ENCODE measurements around the gene BACE1. TPM values are rescaled to one million over a fixed set of nuclear protein-coding genes. Genes with fewer than 3 reads are reported as not detected.

BACE1 gene
- total and polyA plus RNA-seq, 2 of the 13 experiments (the other 11 are each of a cell fraction or from before 2014, with no cell fraction given) = 7.5 to 17.9 TPM

DNA sequence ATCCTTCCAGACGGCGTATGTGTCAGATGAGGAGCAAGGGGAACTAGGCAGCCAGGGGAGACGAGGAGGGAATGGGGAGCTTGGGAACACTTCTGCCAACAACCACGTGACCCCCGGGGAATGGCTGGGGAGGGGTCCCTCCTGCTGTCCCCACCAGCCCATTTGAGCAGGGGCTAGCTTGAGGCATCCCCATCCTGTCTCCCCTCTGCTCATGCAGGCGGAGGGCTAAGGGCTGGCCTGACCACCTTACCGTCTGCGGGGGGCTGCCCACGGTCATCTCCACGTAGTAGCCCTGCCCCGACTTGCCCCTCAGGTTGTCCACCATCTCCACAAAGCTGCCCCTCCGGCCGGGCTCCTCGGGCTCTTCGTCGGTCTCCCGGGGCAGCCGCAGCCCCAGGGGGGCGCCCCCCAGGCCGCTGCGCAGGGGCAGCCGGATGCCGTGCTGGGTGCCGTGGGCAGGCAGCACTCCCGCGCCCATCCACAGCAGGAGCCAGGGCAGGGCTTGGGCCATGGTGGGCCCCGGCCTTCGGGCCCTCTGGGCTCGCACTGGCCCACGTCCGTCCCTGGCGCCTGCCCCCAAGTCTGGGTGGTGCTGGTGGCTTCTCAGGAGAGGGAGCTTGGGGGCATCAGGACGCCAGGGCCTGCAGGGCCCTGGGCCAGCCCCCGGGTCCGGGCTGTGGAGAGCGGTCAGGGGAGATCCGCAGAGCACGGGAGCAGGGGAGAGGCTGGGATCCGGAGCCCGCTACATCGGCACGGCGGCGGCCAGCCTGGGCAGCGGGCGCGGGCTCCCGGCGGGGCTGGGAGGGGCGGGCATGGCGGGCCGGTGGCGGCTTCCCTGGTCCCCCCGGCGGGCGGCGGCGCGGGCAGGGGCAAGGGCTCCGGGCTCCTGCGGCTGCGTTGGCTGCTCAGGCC lies 515 bp downstream of the BACE1 start (continued):
- TF ChIP-seq ZNF318 (CRISPR knock-in tag; IDR thresholded peaks at IDR 0.05) (no peak), NCOR1 (IDR thresholded peaks at IDR 0.05; ENCODE audit: borderline replicate concordance, low read length) (no peak), KLF12 (CRISPR knock-in tag; IDR thresholded peaks at IDR 0.05; ENCODE audit: borderline replicate concordance) (no peak), ZNF350 (CRISPR knock-in tag; IDR thresholded peaks at IDR 0.05; ENCODE audit: borderline replicate concordance, low read depth) (no peak), NFAT5 (CRISPR knock-in tag; IDR thresholded peaks at IDR 0.05) (no peak), PTBP1 (IDR thresholded peaks at IDR 0.05; ENCODE audit: low read depth, low read length, poor library complexity, severe bottlenecking) (no peak), ZNF251 (CRISPR knock-in tag; IDR thresholded peaks at IDR 0.05) (no peak), POGZ (CRISPR knock-in tag; IDR thresholded peaks at IDR 0.05) (no peak), ZNF563 (CRISPR knock-in tag; IDR thresholded peaks at IDR 0.05) (peak; percentile 43; the same call in 1 of the 2 replicates), ZNF782 (CRISPR knock-in tag; IDR thresholded peaks at IDR 0.05; ENCODE audit: borderline replicate concordance) (no peak), ZNF777 (CRISPR knock-in tag; IDR thresholded peaks at IDR 0.05) (no peak)
- TF ChIP-seq, protein P1, sequence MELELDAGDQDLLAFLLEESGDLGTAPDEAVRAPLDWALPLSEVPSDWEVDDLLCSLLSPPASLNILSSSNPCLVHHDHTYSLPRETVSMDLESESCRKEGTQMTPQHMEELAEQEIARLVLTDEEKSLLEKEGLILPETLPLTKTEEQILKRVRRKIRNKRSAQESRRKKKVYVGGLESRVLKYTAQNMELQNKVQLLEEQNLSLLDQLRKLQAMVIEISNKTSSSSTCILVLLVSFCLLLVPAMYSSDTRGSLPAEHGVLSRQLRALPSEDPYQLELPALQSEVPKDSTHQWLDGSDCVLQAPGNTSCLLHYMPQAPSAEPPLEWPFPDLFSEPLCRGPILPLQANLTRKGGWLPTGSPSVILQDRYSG (CRISPR knock-in tag; IDR thresholded peaks at IDR 0.05) = no peak
- TF ChIP-seq, protein P2, sequence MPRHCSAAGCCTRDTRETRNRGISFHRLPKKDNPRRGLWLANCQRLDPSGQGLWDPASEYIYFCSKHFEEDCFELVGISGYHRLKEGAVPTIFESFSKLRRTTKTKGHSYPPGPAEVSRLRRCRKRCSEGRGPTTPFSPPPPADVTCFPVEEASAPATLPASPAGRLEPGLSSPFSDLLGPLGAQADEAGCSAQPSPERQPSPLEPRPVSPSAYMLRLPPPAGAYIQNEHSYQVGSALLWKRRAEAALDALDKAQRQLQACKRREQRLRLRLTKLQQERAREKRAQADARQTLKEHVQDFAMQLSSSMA (CRISPR knock-in tag; IDR thresholded peaks at IDR 0.05) = no peak
